Endodermal cell (in vitro differentiated cells): ENCODE results near the gene GET4. TPM values are rescaled to one million over a fixed set of nuclear protein-coding genes. Genes with fewer than 3 reads are reported as not detected.

Source experiments
- DNase-seq: peaks from one replicate; pipeline ENCODE4 v3.0.0-alpha.2; 2017
- H3K27ac ChIP-seq: 2 replicates; pipeline ENCODE4 v1.5.1; 2013; ENCODE audit warnings: mild to moderate bottlenecking, low read depth, low read length, moderate library complexity
- H3K27me3 ChIP-seq: 2 replicates; pipeline ENCODE4 v1.6.1; 2013; ENCODE audit warnings: mild to moderate bottlenecking, low read length, moderate library complexity; ENCODE audit not compliant: insufficient read depth, control insufficient read depth, poor library complexity, severe bottlenecking
- H3K36me3 ChIP-seq: 2 replicates; pipeline ENCODE4 v1.7.0; 2013; ENCODE audit warnings: mild to moderate bottlenecking, low read length, moderate library complexity; ENCODE audit not compliant: control insufficient read depth, insufficient read depth
- H3K4me1 ChIP-seq: one replicate; pipeline ENCODE4 v1.7.0; 2013; ENCODE audit warnings: low read length; ENCODE audit not compliant: control insufficient read depth, insufficient read depth
- H3K4me3 ChIP-seq: 2 replicates; pipeline ENCODE4 v1.5.1; 2013; ENCODE audit warnings: mild to moderate bottlenecking, low read length, moderate library complexity
- H3K9ac ChIP-seq: 2 replicates; pipeline ENCODE4 v1.6.1; 2013; ENCODE audit warnings: mild to moderate bottlenecking, low read length, moderate library complexity; ENCODE audit not compliant: poor library complexity, severe bottlenecking; ENCODE audit errors: extremely low read depth
- H3K9me3 ChIP-seq: 2 replicates; pipeline ENCODE4 v1.6.1; 2013; ENCODE audit warnings: mild to moderate bottlenecking, low read length, moderate library complexity; ENCODE audit not compliant: control insufficient read depth
- H3K27ac Mint-ChIP-seq: 2 replicates; pipeline ENCODE4 v1.8.0; 2020; ENCODE audit warnings: mixed read lengths
- H3K27me3 Mint-ChIP-seq: 2 replicates; pipeline ENCODE4 v1.8.0; 2021; ENCODE audit warnings: mild to moderate bottlenecking, mixed read lengths; ENCODE audit not compliant: insufficient read depth
- H3K36me3 Mint-ChIP-seq: 2 replicates; pipeline ENCODE4 v1.8.0; 2020; ENCODE audit warnings: low read depth, mixed read lengths
- H3K4me1 Mint-ChIP-seq: 2 replicates; pipeline ENCODE4 v1.8.0; 2020; ENCODE audit warnings: mixed read lengths
- H3K4me3 Mint-ChIP-seq: 2 replicates; pipeline ENCODE4 v1.8.0; 2020; ENCODE audit warnings: mild to moderate bottlenecking, moderate library complexity, mixed read lengths
- H3K9me3 Mint-ChIP-seq: 2 replicates; pipeline ENCODE4 v1.8.0; 2020; ENCODE audit warnings: mild to moderate bottlenecking, mixed read lengths
- WGBS, 2 experiments: methylation state at CpG; one replicate each; pipeline versions ENCODE4 v1.1.5 to v1.1.7; 2013; ENCODE audit warnings: missing lambda C conversion rate in 2 of 2, mixed read lengths in 1 of 2; ENCODE audit not compliant: insufficient coverage in 1 of 2, insufficient read length in 1 of 2; 5-methylcytosine and 5-hydroxymethylcytosine counted together
- total RNA-seq, 2 donors: library from RNA; stranded (reverse); fragmentation: NEBNext Ultra II Directional in 1 of 2; extraction: Animal tissue kit (Norgen Biotek cat#: 25700) in 1 of 2; gene quantifications; 2 replicates in 1 of 2; 3 replicates in 1 of 2; pipeline ENCODE4 v1.2.1, GENCODE V29; 2021
- TF ChIP-seq, protein P1 (sequence below): fragments of 200-600 bp; sonication (generic); conservative IDR thresholded peaks from 2 replicates; pipeline ENCODE4 v1.5.0; 2021; ENCODE audit warnings: antibody characterized with exemption, mild to moderate bottlenecking

Gene GET4
- total RNA-seq, 2 donors from 2014 or later, result 73.3 to 84.3 TPM

DNA sequence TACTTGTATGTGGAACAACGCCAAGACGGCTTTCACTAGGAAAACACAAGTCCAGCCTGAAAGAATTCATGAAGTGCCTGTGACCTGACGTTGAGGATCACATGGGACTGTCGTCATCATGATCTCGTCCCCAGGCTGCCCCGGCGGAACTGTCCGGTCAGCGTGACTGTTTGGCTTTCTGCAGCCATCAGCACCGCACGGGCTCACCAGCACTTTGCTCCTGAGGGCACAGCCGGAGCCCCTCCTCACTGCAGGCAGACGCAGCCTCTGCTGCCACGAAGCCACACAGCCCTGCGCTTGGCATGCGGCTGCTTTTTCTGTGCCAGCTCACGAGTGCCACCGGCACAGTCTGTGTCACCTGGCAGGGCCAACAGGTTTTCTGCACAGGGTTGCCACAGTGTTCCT, 9.4 kb upstream of the GET4 start:
- no peak for DNase-seq
- Histone ChIP-seq H3K27me3 (no peaks in the 10 kb centered on the region), H3K9ac (no peak overlapping the region), H3K27ac (no peak overlapping the region), H3K4me3 (no peak overlapping the region), H3K36me3 (peaks cover 73% of the 10 kb centered on the region), H3K4me1 (no peaks in the 10 kb centered on the region), H3K9me3 (no peaks in the 10 kb centered on the region)
- TF ChIP-seq, protein P1, sequence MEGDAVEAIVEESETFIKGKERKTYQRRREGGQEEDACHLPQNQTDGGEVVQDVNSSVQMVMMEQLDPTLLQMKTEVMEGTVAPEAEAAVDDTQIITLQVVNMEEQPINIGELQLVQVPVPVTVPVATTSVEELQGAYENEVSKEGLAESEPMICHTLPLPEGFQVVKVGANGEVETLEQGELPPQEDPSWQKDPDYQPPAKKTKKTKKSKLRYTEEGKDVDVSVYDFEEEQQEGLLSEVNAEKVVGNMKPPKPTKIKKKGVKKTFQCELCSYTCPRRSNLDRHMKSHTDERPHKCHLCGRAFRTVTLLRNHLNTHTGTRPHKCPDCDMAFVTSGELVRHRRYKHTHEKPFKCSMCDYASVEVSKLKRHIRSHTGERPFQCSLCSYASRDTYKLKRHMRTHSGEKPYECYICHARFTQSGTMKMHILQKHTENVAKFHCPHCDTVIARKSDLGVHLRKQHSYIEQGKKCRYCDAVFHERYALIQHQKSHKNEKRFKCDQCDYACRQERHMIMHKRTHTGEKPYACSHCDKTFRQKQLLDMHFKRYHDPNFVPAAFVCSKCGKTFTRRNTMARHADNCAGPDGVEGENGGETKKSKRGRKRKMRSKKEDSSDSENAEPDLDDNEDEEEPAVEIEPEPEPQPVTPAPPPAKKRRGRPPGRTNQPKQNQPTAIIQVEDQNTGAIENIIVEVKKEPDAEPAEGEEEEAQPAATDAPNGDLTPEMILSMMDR, result no peak
- Mint-ChIP-seq H3K4me1 (no peaks in the 10 kb centered on the region), H3K36me3 (peaks cover 78% of the 10 kb centered on the region), H3K9me3 (no peaks in the 10 kb centered on the region), H3K27ac (no peak overlapping the region), H3K27me3 (no peaks in the 10 kb centered on the region), H3K4me3 (no peak overlapping the region)
- WGBS, 2 experiments, result 94 to 97% methylated on average over 13 to 18 of the region's 18 CpGs

DNA sequence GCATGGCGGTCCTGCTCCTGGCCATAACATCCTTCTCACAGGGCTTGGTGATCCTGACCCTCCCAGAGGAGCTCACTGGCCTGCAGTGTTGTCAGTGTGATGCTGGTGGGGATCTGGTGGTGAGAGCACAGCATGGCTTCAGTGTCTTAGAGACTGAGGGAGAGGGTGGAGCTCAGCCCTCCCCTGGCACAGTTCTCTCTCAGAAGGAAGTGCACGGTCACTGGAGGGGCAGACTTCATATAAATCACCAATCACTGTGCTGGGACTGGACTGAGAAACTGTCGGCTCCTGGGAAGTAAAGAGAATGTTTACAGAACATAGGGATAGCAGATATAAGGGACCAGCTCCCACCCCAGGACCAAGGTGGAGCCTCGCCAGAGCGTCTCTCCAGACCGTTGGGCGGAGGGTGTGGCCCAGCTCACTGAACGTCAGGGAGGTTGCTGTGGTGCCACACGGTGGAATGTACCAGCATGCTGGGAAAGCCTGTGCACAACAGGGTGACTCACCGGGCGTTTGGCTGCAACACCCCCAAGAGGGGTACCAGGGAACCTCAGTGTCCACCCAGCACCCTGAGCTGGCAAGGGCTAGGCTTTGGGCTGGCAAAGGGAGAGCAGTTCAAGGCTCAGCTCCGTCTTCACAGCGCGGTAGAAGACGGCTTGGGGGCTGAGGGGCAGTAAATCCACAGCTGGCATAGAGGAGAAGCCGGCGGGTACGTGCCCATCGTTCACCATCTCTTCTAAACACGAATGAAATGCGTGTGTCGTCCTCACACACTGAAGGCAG, 8.8 kb upstream of the GET4 start:
- Histone ChIP-seq H3K27ac (no peak overlapping the region), H3K27me3 (no peaks in the 10 kb centered on the region), H3K4me1 (no peaks in the 10 kb centered on the region), H3K9ac (no peak overlapping the region), H3K4me3 (no peak overlapping the region), H3K9me3 (no peaks in the 10 kb centered on the region), H3K36me3 (peaks cover 73% of the 10 kb centered on the region)
- no peaks in the 10 kb centered on the region for H3K4me1 Mint-ChIP-seq
- no peak overlapping the region for H3K4me3 Mint-ChIP-seq
- H3K36me3 Mint-ChIP-seq, result peaks cover 78% of the 10 kb centered on the region
- H3K9me3 Mint-ChIP-seq, result no peaks in the 10 kb centered on the region
- WGBS, 2 experiments, result 94 to 96% methylated on average over 21 to 22 of the region's 22 CpGs
- peak overlapping the region; percentile 23 for H3K27ac Mint-ChIP-seq
- TF ChIP-seq, protein P1, result no peak
- DNase-seq, result no peak
- no peaks in the 10 kb centered on the region for H3K27me3 Mint-ChIP-seq

DNA sequence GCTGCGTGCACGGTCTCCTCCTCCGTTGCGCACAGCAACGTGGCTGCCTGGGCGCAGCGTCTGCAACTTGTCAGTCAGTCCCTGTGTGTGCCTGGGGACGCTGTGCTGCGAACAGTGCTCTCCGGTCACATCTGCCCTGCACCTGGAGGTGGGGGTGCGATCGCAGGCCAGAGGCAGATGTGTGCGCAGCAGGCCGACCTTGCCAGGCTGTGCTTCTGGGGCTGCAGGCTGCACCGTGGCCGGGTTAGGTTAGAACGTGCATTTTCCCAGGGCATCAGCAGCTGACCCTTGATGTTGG, 8.2 kb upstream of the GET4 start:
- no peak for DNase-seq
- H3K27ac ChIP-seq, result no peak overlapping the region
- no peaks in the 10 kb centered on the region for H3K9me3 ChIP-seq
- peaks cover 77% of the 10 kb centered on the region for H3K36me3 ChIP-seq
- Mint-ChIP-seq H3K4me1 (no peaks in the 10 kb centered on the region), H3K27ac (no peak overlapping the region), H3K36me3 (peaks cover 81% of the 10 kb centered on the region), H3K4me3 (no peak overlapping the region), H3K27me3 (no peaks in the 10 kb centered on the region), H3K9me3 (peaks cover 2% of the 10 kb centered on the region)
- H3K9ac ChIP-seq, result no peak overlapping the region
- no peak overlapping the region for H3K4me3 ChIP-seq
- no peaks in the 10 kb centered on the region for H3K27me3 ChIP-seq
- TF ChIP-seq, protein P1, result no peak
- 96 to 100% methylated on average over 10 to 17 of the region's 17 CpGs for WGBS, 2 experiments
- H3K4me1 ChIP-seq, result no peaks in the 10 kb centered on the region
